Measurements from ENCODE around the gene ALPI. TPM values are rescaled to one million over a fixed set of nuclear protein-coding genes. Genes with fewer than 3 reads are reported as not detected.

Gene ALPI
- total and polyA plus RNA-seq, 7 donors, result 0.05 to 0.14 TPM; not detected in 5

- WGBS, 3 donors, result 75 to 86% (median 83%) methylated on average over 13 of the region's 13 CpGs
- no peak for TF ChIP-seq CTCF (IDR thresholded peaks at IDR 0.05)
- Histone ChIP-seq H3K36me3 (ENCODE audit: insufficient read depth in 1 of 2, low read depth in 1 of 2) (no peaks in the 10 kb centered on the region), H3K27ac (no peak overlapping the region), H3K4me1 (no peaks in the 10 kb centered on the region), H3K27me3 (ENCODE audit: insufficient read depth in 3 of 3, low read length in 2 of 3) (no peaks in the 10 kb centered on the region), H3K4me3 (no peak overlapping the region), H3K9me3 (no peaks in the 10 kb centered on the region)
- ATAC-seq (no peak), DNase-seq (no peak)
- intact Hi-C loops (cut with DNase I), result no loop called here
These were observed 41.4 kb downstream of the ALPI start for GRCh38 chr2:232497348-232497747.

GRCh38 chr2:232498452-232498851, 42.5 kb downstream of the ALPI start:
- intact Hi-C loops (cut with DNase I), result no loop called here
- TF ChIP-seq CTCF (IDR thresholded peaks at IDR 0.05), result no peak
- no peak for DNase-seq
- Histone ChIP-seq H3K27ac (no peak overlapping the region), H3K36me3 (ENCODE audit: insufficient read depth in 1 of 2, low read depth in 1 of 2) (no peaks in the 10 kb centered on the region), H3K27me3 (ENCODE audit: insufficient read depth in 3 of 3, low read length in 2 of 3) (no peaks in the 10 kb centered on the region), H3K4me3 (no peak overlapping the region), H3K9me3 (no peaks in the 10 kb centered on the region), H3K4me1 (no peaks in the 10 kb centered on the region)
- 91 to 97% (median 94%) methylated on average over 3 of the region's 3 CpGs for WGBS, 3 donors
- ATAC-seq, result no peak

GRCh38 chr2:232501331-232501771, 45.4 kb downstream of the ALPI start:
- intact Hi-C loops (cut with DNase I), result loop anchor here in 1 of 2 donors (5.0 kb wide), 1 partner anchor 54 kb away; no protein-coding TSS in a partner anchor
- no peak for TF ChIP-seq CTCF (IDR thresholded peaks at IDR 0.05)
- Histone ChIP-seq H3K27ac (no peak overlapping the region), H3K27me3 (ENCODE audit: insufficient read depth in 3 of 3, low read length in 2 of 3) (no peaks in the 10 kb centered on the region), H3K36me3 (ENCODE audit: insufficient read depth in 1 of 2, low read depth in 1 of 2) (no peaks in the 10 kb centered on the region), H3K4me3 (no peak overlapping the region), H3K9me3 (no peaks in the 10 kb centered on the region), H3K4me1 (no peaks in the 10 kb centered on the region)
- 68 to 72% (median 72%) methylated on average over 9 of the region's 9 CpGs for WGBS, 3 donors
- ATAC-seq (no peak), DNase-seq (no peak)

- ATAC-seq (peak in 1 of 4 donors; percentile 16), DNase-seq (no peak)
- H3K4me3 ChIP-seq, result no peak overlapping the region
- WGBS, 3 donors, result 37 to 40% (median 40%) methylated on average over 10 of the region's 10 CpGs
- H3K4me1 ChIP-seq, result no peaks in the 10 kb centered on the region
- no peaks in the 10 kb centered on the region for H3K36me3 ChIP-seq (ENCODE audit: insufficient read depth in 1 of 2, low read depth in 1 of 2)
- intact Hi-C loops (cut with DNase I), result loop anchor here in 1 of 2 donors (5.0 kb wide), 1 partner anchor 55 kb away; no protein-coding TSS in a partner anchor
- no peak overlapping the region for H3K27ac ChIP-seq
- H3K9me3 ChIP-seq, result no peaks in the 10 kb centered on the region
- TF ChIP-seq CTCF (IDR thresholded peaks at IDR 0.05), result no peak
- H3K27me3 ChIP-seq (ENCODE audit: insufficient read depth in 3 of 3, low read length in 2 of 3), result no peaks in the 10 kb centered on the region
These were observed 45.9 kb downstream of the ALPI start for GRCh38 chr2:232501794-232502390.

- H3K4me1 ChIP-seq, result no peaks in the 10 kb centered on the region
- DNase-seq (no peak), ATAC-seq (peak; percentile 9 to 23 (median 22))
- H3K27me3 ChIP-seq (ENCODE audit: insufficient read depth in 3 of 3, low read length in 2 of 3), result no peaks in the 10 kb centered on the region
- H3K4me3 ChIP-seq, result no peak overlapping the region
- 35 to 56% (median 35%) methylated on average over 17 to 20 of the region's 21 CpGs for WGBS, 3 donors
- no peaks in the 10 kb centered on the region for H3K9me3 ChIP-seq
- H3K36me3 ChIP-seq (ENCODE audit: insufficient read depth in 1 of 2, low read depth in 1 of 2), result no peaks in the 10 kb centered on the region
- no peak overlapping the region for H3K27ac ChIP-seq
- intact Hi-C loops (cut with DNase I), result loop anchor here in 1 of 2 donors (5.0 kb wide), 1 partner anchor 55 kb away; no protein-coding TSS in a partner anchor
- no peak for TF ChIP-seq CTCF (IDR thresholded peaks at IDR 0.05)
These were observed 46.6 kb downstream of the ALPI start for GRCh38 chr2:232502511-232502910.

Measured in psoas muscle (tissue), 8 donors.